Aorta (tissue), 5 donors: Measurements from ENCODE around the gene C1QL4. TPM values are rescaled to one million over a fixed set of nuclear protein-coding genes. Genes with fewer than 3 reads are reported as not detected.

Source experiments
- ATAC-seq: fragments of 200-7000 bp; cut with Tn5 transposase; one replicate; pipeline ENCODE4 v1.9.1; 2022; ENCODE audit warnings: moderate library complexity; ENCODE audit not compliant: low FRiP score
- DNase-seq, 2 donors: peaks; one replicate each; pipeline ENCODE4 v3.0.0-alpha.2; 2020
- H3K27ac ChIP-seq, 2 donors: one replicate each; pipeline ENCODE4 v1.5.1; 2013; ENCODE audit warnings: low read length in 2 of 2, mild to moderate bottlenecking in 2 of 2, moderate library complexity in 2 of 2, control low read depth in 1 of 2, inconsistent platforms in 1 of 2, low read depth in 1 of 2
- H3K27me3 ChIP-seq, 2 donors: one replicate each; pipeline ENCODE4 v1.6.1; 2013; ENCODE audit warnings: control low read depth in 1 of 2, low read length in 1 of 2, mild to moderate bottlenecking in 1 of 2, moderate library complexity in 1 of 2; ENCODE audit not compliant: insufficient read depth in 2 of 2, control insufficient read depth in 1 of 2
- H3K36me3 ChIP-seq, 2 donors: one replicate each; pipeline ENCODE4 v1.6.1; 2013; ENCODE audit warnings: control low read depth in 1 of 2, low read length in 1 of 2, mild to moderate bottlenecking in 1 of 2; ENCODE audit not compliant: insufficient read depth in 2 of 2, control insufficient read depth in 1 of 2
- H3K4me1 ChIP-seq, 2 donors: one replicate each; pipeline ENCODE4 v1.6.1; 2013; ENCODE audit warnings: low read length in 2 of 2, control low read depth in 1 of 2, mild to moderate bottlenecking in 1 of 2, moderate library complexity in 1 of 2; ENCODE audit not compliant: insufficient read depth in 2 of 2, control insufficient read depth in 1 of 2
- H3K4me3 ChIP-seq, 2 donors: one replicate each; pipeline ENCODE4 v1.5.1; 2013; ENCODE audit warnings: low read length in 2 of 2, control low read depth in 1 of 2, mild to moderate bottlenecking in 1 of 2
- H3K9me3 ChIP-seq: one replicate; pipeline ENCODE4 v1.6.1; 2013; ENCODE audit warnings: mild to moderate bottlenecking, low read length; ENCODE audit not compliant: control insufficient read depth
- WGBS, 2 donors: extraction: QIAGEN DNeasy Blood & Tissue Kit; methylation state at CpG; one replicate each; pipeline ENCODE4 v1.1.7; 2013; 5-methylcytosine and 5-hydroxymethylcytosine counted together
- intact Hi-C, 2 donors: fragments of 100-400 bp; cut with DNase I; formaldehyde crosslinking; loops; one replicate each; pipeline versions ENCODE4 v1.14.2 to v1.15.0; 2022
- polyA plus RNA-seq, 2 donors: library from polyadenylated mRNA; stranded (reverse); fragments of 200-250 nt; gene quantifications; one replicate each; pipeline ENCODE4 v1.2.3, GENCODE V29; 2013
- total RNA-seq, 2 donors: library from RNA; stranded (reverse); fragmentation: NEBNext Ultra II Directional; extraction: Animal tissue kit (Norgen Biotek cat#: 25700); gene quantifications; one replicate each; pipeline ENCODE4 v1.2.1, GENCODE V29; 2021
- donor health status: healthy with polysubstance abuse.
- donor health status: Bipolar disorder and iron deficiency.
- donor health status: DM: no; HTN: no; CAD: no.
- donor health status: DM: no; HTN: no; CAD: no.
- donor health status: DM: yes; HTN: yes; CAD: no.

The C1QL4 gene
- total and polyA plus RNA-seq, 4 donors: not detected

DNA sequence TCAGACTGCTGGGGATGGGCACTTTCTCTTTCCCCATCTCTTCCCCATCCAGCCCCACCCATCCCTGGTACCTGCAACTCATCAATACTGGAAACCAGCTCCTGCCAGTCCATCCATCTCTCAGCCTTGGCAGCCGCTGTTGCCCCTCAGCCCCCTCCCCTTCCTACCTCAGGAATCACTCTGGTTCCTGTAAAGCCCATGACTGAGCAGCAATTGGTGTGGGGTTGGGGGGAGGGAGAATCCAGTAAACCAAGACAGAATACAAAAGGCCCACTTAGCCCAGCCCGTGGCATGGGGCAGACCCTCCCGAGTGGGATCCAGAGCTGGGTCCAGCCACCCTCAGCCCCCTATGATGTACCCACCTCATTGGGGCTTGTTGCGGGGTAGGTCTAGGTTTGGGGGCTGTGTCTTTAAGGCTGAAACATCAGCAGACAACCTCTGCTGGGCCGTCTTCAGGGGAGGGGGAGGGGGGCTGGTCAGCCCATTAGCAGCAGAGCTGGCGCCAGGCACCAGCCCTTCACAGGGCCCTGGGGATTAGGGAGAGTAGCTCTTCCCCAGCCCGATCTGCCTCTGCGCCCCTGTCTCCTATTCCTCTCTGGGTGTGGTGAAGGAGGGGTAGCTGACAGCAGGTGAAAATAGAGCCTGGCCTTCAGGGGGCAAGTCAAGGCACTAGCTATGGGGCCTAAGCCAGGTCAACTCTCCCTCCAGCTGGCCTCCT is 42.7 kb downstream of the C1QL4 start:
- H3K4me1 ChIP-seq: no peaks in the 10 kb centered on the region
- H3K27me3 ChIP-seq: no peaks in the 10 kb centered on the region
- intact Hi-C loops: no loop called here
- H3K9me3 ChIP-seq: no peaks in the 10 kb centered on the region
- ATAC-seq: no peak
- no peak overlapping the region for H3K4me3 ChIP-seq
- H3K27ac ChIP-seq: no peak overlapping the region
- 78 to 83% methylated on average over 8 of the region's 8 CpGs for WGBS, 2 donors
- no peaks in the 10 kb centered on the region for H3K36me3 ChIP-seq
- DNase-seq: peak in 1 of 2 donors; percentile 67

DNA sequence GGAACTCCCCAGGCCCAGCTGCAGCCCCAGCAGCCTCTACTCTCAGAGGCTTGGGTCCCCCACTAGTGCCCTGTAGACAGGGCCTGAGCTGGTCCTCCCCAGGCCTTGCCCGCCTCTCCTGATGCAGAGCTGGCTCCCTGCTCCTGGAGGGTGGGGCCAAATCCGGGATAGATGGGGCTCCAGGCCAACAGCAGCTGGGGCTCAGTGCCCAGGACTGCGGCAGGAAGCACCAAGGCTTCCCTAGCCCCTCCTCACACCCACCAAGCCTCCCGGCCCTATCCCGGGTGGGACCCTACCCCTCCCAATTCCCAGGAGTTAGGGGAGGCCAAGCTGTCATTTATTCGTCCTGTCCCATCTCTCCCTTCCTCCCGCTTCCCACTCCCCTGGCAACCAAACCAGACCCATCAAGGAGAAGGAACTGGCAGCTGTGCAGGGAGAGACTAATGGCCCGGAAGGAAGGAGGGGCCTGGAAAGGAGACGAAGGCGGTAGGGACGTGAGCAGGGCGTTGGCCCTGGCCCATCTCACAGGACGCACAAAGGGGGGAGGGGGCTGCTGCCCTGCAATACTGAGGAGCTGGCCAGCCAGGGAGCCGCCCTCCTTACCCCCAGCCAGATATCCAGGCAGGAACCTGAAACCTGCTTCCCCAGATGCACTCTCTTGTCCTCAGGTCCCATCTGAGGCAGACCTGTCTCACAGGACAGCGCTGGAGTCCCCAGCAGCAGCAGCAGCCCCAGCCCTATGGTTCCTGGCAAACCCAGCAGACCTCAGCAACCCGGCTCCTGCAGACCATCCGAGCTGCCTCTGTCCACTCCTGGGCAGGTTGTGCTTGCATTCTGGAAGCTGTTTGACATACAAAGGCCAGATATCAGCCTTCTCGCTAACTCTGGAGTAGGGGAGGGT is 43.7 kb downstream of the C1QL4 start:
- intact Hi-C loops: no loop called here
- WGBS, 2 donors: 16 to 19% methylated on average over 18 of the region's 18 CpGs
- H3K27ac ChIP-seq: peak overlapping the region in 1 of 2 donors; percentile 33
- no peaks in the 10 kb centered on the region for H3K36me3 ChIP-seq
- peak; percentile 86 to 88 for DNase-seq
- no peaks in the 10 kb centered on the region for H3K4me1 ChIP-seq
- ATAC-seq: peak; percentile 75
- no peak overlapping the region for H3K4me3 ChIP-seq
- no peaks in the 10 kb centered on the region for H3K9me3 ChIP-seq
- H3K27me3 ChIP-seq: no peaks in the 10 kb centered on the region

DNA sequence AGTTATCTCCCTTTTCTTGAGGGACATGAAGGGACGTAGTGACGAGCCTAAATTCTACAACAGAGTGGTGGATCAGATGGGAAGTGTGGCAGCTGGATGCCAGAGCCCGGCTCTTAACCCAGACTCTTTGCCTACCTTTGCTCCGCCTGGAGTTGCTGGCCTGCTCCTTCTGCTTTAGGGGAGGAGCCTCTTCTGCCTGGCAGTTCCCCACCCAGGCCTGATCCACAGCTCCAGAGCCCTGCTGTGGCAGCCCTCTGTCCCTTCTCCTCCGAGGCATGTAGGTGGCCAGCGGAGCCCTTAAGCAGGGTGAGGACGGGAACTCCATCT is 44.3 kb downstream of the C1QL4 start:
- DNase-seq (peak in 1 of 2 donors; percentile 65), ATAC-seq (peak; percentile 9)
- H3K27ac ChIP-seq: peak overlapping the region in 1 of 2 donors; percentile 33
- H3K4me1 ChIP-seq: no peaks in the 10 kb centered on the region
- no peaks in the 10 kb centered on the region for H3K27me3 ChIP-seq
- H3K9me3 ChIP-seq: no peaks in the 10 kb centered on the region
- intact Hi-C loops: no loop called here
- whole genome bisulfite sequencing, 2 donors: 12 to 14% methylated on average over 7 of the region's 7 CpGs
- no peak overlapping the region for H3K4me3 ChIP-seq
- no peaks in the 10 kb centered on the region for H3K36me3 ChIP-seq

DNA sequence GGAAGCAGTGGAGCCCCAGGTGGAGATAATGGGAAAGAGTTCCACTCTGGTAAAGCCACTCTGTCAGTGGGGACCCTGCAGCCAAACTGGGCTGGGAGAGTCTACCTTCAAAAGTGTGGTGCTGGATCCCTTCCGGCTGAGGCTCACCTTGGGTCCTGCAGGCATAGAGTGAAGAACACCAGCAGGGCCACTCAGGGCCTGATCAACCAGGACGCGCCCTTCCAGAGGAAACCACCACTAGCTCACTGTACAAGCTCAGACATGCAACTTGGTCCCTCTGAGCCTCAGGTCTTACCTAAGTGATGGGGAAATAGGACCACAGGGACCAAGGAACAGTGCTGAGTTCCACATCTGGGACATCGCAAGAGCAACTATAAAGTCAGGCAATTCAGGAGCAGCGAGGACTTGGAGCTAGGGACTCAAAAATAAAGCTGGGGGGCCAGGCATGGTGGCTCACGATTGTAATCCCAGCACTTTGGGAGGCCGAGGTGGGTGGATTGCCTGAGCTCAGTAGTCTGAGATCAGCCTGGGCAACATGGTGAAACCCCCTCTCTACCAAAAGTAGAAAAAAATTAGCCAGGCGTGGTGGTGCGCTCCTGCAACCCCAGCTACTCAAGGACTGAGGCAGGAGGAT is 47.9 kb downstream of the C1QL4 start:
- DNase-seq: peak in 1 of 2 donors; percentile 33
- intact Hi-C loops: loop anchor here (2.0 to 5.0 kb wide), 2 partner anchors 43 to 48 kb away; partner anchors contain the start of gene C1QL4 (in 1 of the 2)
- no peak for ATAC-seq
- H3K27me3 ChIP-seq: no peaks in the 10 kb centered on the region
- H3K9me3 ChIP-seq: no peaks in the 10 kb centered on the region
- 89 to 91% methylated on average over 9 of the region's 9 CpGs for WGBS, 2 donors
- H3K36me3 ChIP-seq: no peaks in the 10 kb centered on the region
- no peak overlapping the region for H3K27ac ChIP-seq
- no peaks in the 10 kb centered on the region for H3K4me1 ChIP-seq
- no peak overlapping the region for H3K4me3 ChIP-seq

DNA sequence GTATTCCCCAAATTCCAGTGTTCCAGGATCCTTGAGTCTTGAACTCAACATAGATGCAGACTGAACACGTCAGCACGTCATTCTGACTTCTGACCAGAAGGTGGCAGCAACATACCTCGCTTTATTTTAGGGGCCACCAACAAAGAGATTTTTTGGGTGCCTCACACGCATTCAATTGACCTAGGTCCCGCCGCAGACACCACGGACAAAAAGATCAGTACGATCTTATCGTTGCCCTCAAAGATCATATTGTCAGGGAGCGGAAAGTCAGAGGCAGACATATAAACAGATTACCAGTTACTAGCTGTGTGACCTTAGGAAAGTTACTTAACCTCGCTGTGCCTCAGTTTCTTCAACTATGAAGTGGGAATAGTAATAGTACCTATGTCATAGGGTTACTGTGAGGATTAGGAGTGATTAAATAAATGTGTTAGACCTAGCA is 48.6 kb downstream of the C1QL4 start:
- WGBS, 2 donors: 14 to 16% methylated on average over 11 of the region's 11 CpGs
- H3K27ac ChIP-seq: no peak overlapping the region
- DNase-seq: peak in 1 of 2 donors; percentile 68
- no peaks in the 10 kb centered on the region for H3K9me3 ChIP-seq
- no peaks in the 10 kb centered on the region for H3K27me3 ChIP-seq
- no peak for ATAC-seq
- no peaks in the 10 kb centered on the region for H3K4me1 ChIP-seq
- no peak overlapping the region for H3K4me3 ChIP-seq
- H3K36me3 ChIP-seq: no peaks in the 10 kb centered on the region
- intact Hi-C loops: loop anchor here (2.0 to 5.0 kb wide), 2 partner anchors 44 to 48 kb away; partner anchors contain the start of gene C1QL4 (in 1 of the 2)

DNA sequence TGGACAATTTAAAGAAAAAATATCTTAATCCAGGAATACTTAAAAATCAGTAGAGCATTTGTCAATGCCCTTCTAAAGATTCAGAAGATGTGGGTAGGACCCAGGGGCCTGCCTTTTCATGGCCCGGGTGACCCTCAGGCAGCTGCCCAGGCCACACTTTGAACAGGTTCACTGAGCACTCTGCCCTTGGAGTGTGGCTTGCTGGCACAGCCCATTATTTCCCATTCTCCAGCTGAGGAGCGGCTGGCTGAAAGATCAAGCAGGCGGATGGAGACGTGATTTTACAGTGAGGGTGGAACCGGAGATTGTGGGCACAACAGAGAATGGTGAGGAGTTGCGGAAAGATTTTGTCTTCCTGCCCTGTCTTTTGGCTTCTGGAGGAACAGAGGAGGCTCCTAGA is 49.1 kb downstream of the C1QL4 start:
- Histone ChIP-seq H3K4me3 (no peak overlapping the region), H3K27me3 (no peaks in the 10 kb centered on the region), H3K9me3 (no peaks in the 10 kb centered on the region), H3K4me1 (no peaks in the 10 kb centered on the region), H3K27ac (no peak overlapping the region), H3K36me3 (no peaks in the 10 kb centered on the region)
- ATAC-seq (no peak), DNase-seq (peak in 1 of 2 donors; percentile 10)
- intact Hi-C loops: loop anchor here (2.0 to 5.0 kb wide), 2 partner anchors 44 to 49 kb away; partner anchors contain the start of gene C1QL4 (in 1 of the 2)
- 72 to 76% methylated on average over 6 of the region's 6 CpGs for WGBS, 2 donors

DNA sequence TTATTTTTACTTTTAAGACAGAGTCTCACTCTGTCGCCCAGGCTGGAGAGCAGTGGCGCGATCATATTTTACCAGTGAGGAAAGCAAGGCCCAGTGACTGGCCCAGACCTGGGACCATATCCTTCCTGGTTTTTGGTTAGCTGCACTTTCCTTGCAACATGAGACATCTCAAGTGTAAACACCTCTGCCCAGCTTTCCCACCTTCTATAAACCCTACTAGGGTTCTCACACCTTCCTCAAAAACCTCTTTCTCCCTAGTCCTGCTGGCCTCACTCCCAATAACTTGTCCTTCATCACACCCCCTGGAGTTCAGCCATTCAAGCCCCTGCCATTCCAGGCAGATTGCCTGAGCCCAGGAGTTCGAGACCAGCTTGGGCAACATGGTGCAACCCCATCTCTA is 52.3 kb downstream of the C1QL4 start:
- Histone ChIP-seq H3K27me3 (no peaks in the 10 kb centered on the region), H3K36me3 (no peaks in the 10 kb centered on the region), H3K4me1 (no peaks in the 10 kb centered on the region), H3K27ac (no peak overlapping the region), H3K4me3 (no peak overlapping the region), H3K9me3 (no peaks in the 10 kb centered on the region)
- WGBS, 2 donors: 88 to 89% methylated on average over 4 of the region's 4 CpGs
- intact Hi-C loops: loop anchor here in 1 of 2 donors (5.0 kb wide), 1 partner anchor 48 kb away; no protein-coding TSS in a partner anchor
- ATAC-seq (no peak), DNase-seq (peak in 1 of 2 donors; percentile 25)

DNA sequence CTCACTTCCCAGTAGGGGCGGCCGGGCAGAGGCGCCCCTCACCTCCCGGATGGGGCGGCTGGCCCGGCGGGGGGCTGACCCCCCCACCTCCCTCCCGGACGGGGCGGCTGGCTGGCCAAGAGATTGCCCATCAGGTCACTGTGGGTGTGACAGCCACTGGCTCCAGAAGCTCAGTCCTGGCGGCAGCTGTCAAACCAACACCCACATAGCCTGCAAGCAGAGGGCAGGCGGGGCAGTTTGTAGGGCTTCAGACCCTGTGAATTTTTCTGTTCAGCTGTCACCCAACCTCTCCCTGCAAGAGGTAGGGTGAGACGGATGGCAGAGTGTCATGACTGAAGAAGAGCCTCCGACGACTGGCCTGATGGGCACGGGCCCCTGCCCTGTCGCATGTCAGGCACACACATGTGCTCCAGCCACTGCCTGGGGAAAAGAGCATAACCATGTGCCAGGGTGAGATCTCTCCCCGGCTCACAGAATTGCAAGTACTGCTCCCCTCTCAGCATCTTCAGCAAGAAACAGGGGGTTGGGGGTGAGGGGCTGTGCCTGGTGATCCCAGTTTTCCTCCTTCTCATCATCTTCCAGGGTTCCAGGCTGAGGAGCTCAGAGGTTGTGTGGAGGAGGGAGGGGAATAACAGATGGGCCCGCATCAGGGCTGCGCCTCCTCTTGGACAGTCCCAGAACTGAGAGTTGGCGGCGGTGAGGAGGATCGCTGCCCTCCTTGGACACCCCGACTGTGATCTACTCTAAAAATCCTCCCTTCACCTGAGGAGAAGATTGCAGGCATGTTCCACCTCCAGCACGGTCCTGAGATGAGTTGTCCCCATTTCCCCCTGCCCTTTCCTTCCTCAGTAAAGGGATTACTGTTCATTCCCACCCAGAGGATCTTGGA is 53.2 kb downstream of the C1QL4 start:
- peak in 1 of 2 donors; percentile 59 for DNase-seq
- Histone ChIP-seq H3K27ac (no peak overlapping the region), H3K27me3 (no peaks in the 10 kb centered on the region), H3K9me3 (no peaks in the 10 kb centered on the region), H3K36me3 (no peaks in the 10 kb centered on the region), H3K4me1 (no peaks in the 10 kb centered on the region), H3K4me3 (no peak overlapping the region)
- ATAC-seq: no peak
- intact Hi-C loops: no loop called here
- WGBS, 2 donors: 90% methylated on average over 19 to 25 of the region's 25 CpGs
